C4-2B (cell line): Measurements from ENCODE around the gene RAB7B.

Experiments
- H3K27ac ChIP-seq: fragments of 450-650 bp; 2 replicates; pipeline ENCODE4 v1.5.1; 2017
- ZFX ChIP-seq: fragments of 450-650 bp; IDR thresholded peaks from 2 replicates; pipeline ENCODE4 v1.6.1; 2017
- TF ChIP-seq, protein P1 (sequence below): fragments of 450-650 bp; conservative IDR thresholded peaks from 2 replicates; pipeline ENCODE4 v1.5.1; 2017; ENCODE audit warnings: mild to moderate bottlenecking

The RAB7B gene

DNA sequence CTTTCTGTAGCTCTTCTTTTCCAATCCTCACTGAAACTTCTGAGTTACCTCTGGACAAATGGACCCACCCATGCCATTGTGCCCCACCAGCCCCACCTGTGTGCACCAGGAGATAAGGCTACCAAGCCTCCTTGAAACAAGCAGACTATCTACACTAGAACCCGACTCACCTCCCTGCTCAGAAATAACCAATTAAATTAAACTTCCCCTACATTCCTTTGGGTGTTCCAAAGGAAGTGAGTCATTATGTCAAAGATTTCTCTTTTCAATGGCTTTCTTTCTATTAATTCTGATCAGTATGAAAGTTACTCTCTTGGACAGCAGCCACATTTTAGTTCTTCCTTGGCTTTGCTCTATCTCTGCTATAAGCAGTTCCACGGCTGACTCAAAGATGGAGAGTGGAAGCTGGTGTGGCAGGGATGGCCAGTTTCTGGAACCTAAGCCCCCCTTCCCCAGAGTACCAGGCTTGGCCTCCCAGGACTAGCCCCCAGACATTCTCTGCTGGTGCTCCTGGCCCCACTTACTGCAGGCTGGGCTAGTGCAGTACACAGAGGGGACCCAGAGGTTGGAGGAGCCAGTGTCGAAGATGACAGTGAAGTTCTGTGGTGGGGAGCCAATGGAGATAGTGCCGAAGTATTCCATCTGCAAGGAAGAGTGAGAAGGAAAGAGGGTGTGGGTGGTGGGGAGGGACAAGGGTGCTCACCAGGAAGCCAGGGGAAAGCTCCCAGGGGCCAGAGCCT is 18.6 kb upstream of the RAB7B start:
- no peak overlapping the region for H3K27ac ChIP-seq
- TF ChIP-seq, protein P1, sequence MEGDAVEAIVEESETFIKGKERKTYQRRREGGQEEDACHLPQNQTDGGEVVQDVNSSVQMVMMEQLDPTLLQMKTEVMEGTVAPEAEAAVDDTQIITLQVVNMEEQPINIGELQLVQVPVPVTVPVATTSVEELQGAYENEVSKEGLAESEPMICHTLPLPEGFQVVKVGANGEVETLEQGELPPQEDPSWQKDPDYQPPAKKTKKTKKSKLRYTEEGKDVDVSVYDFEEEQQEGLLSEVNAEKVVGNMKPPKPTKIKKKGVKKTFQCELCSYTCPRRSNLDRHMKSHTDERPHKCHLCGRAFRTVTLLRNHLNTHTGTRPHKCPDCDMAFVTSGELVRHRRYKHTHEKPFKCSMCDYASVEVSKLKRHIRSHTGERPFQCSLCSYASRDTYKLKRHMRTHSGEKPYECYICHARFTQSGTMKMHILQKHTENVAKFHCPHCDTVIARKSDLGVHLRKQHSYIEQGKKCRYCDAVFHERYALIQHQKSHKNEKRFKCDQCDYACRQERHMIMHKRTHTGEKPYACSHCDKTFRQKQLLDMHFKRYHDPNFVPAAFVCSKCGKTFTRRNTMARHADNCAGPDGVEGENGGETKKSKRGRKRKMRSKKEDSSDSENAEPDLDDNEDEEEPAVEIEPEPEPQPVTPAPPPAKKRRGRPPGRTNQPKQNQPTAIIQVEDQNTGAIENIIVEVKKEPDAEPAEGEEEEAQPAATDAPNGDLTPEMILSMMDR = no peak
- no peak for TF ChIP-seq ZFX

DNA sequence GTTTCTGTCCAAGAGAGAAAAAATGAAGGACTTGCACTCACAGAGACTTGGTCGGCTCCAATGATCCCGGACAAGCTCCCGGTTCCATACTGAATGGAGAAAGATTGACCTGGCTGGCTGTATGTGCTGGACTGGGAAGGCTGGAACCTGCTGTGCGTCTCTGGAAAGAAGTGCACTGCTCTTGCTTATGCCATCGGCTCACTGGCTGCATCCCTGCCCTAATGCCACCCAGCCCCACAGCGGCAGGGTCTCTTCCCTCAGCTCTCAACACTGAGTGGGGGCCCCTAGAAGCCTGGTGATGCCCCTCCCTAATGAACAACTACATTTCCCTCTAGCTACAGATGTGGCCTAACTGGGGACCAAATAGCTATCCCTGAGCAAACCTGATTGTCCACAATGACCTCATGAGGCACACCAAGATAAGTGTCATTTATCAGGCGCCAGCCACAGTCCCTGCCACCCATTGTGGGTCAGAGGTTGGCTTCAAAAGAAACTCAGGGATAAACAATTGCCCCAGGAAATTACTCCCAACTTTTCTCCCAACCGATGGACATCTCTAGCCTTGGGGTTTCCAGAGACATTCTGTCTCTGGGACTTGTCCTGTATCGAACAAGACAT is 17.9 kb upstream of the RAB7B start:
- TF ChIP-seq ZFX = no peak
- H3K27ac ChIP-seq = no peak overlapping the region

DNA sequence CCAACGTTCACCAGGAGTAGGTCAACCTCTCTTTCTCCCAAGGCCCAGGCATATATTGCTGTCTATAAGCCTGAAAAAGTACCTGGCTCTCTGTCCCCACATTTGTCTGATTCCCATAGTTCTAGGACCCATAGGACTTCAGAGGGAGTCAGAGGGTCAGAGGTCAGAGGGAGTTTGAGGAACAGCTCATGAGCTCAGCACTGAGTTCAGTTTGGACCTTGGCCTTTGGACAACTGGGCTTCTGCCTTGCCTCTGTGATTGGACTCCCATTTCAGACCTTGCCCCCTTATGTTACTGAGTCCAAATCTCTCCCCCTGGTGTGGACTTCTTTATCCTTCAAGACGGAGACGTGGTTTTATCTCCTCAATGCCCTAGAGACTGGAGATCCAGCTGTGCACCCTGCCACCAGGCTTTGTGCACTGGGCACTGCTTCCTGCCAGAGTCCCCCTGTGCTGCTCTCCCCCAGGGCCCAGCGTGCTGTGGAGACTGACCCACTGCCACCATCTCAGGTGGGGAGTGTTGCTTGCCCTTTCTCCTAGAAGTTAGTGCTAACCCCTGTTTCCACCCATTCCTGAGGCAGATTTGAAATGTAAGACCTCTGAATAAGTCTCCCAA is 17.3 kb upstream of the RAB7B start:
- no peak overlapping the region for H3K27ac ChIP-seq
- no peak for TF ChIP-seq ZFX

DNA sequence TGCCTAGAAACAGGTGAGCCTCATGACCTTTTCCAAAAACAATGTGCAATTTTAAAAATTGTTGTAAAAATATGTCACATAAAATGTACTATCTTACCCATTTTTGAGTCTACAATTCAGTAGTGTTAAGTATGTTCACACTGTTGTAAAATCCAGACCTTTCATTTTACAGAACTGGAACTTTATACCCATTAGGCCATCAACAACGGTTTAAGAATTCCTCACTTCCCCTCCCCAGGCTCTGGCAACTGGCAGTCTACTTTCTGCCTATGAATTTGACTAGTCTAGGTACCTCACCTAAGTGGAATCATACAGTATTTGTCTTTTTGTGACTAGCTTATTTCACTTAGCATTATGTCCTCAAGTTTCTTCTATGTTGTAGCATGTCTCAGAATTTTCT is 11.9 kb upstream of the RAB7B start:
- H3K27ac ChIP-seq = no peak overlapping the region
- TF ChIP-seq, protein P1 = no peak
- TF ChIP-seq ZFX = no peak

DNA sequence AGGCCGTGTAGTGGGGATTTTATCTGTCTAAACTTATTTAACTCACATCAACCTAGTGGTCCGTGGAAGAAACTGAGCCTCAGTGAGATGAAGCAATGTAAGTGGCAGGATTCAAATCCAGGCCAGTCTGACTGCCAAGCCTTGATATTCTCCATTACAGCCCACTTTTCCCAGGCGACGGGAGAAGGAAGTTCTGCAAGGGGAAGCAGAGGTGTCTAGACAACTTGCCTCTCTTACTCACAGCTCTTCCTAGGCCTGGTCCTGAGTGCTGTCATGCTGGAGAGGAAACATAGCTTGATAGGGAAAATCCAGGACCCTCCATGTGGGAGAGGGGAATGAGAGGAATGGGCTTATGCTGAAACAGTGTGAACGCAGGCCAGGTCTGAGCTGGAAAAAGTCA is 11.4 kb upstream of the RAB7B start:
- H3K27ac ChIP-seq = no peak overlapping the region
- TF ChIP-seq, protein P1 = no peak
- no peak for TF ChIP-seq ZFX

DNA sequence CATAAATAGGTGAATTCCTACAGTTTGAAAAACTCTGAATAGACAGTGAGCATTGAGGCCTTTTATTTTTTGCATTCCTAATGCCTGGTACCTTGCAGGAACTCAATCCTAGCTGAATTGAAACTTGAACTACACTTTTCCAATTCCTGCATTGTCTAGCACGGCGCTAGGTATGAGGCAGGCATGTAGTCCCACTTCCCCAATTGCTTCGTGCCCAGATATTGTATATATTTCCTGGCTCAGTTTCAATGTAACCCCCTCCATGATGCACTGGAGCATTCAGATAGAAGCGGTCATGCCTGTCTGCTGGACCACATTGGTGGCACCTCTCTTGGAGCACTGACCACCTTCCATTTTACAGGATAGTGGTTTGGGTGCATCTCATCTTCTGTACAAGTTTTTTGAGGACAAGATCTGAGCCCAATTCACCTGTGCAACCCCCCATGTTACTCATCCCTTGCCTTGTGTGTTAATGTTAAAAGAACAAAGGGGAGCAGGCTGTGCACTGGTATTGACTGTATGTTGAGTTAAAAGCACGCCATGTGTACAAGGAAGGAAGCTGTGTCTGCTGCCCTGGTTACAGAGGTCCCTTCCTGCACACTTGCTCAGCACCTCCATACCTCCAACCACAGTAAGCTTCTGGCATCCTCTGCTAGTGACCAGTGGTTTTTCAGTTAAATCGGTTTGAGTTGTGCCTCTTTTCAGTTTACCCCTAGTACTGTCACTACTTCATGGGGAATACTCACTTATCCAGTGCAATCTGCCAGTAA is 10.0 kb upstream of the RAB7B start:
- TF ChIP-seq ZFX = no peak

DNA sequence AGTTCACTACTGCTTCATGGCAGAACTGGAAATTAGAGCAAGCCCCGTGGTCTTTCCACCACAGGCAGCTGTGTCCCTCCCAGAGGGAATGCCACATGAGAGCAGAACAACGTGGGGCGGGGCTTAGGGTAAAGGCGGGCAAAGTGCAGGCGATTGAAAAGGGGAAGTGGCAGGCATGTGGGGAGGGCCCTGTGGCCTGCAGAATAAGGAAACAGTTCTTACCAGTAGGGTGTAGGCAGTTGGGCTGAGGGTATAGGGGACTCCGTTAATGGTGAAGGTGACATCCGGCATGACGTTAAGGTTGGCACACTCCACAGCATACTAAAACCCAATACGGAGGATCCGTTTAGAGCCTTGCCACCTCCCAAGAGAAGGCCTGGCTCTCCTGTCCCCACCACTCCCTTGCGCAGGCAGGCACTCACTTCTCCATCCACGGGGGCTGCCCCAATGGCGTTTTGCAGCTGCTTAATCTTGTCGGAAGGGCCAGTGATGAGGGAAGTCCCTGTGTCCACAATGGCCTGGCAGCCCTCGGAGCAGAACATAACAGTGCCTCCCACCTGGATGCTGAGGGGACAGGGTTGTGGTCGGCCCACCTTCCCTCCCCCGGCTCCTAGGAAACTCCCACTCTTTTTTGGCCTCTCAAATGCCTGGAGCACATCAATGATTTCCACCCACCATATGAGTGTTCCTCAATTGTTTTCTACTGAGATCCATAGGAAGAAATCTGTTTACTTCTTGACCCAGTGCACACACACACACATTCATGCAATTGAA is 9.1 kb upstream of the RAB7B start:
- TF ChIP-seq, protein P1 = no peak
- no peak for TF ChIP-seq ZFX
- H3K27ac ChIP-seq = no peak overlapping the region

More for the DNA sequence above, 10.0 kb upstream of the RAB7B start:
- H3K27ac ChIP-seq = no peak overlapping the region

DNA sequence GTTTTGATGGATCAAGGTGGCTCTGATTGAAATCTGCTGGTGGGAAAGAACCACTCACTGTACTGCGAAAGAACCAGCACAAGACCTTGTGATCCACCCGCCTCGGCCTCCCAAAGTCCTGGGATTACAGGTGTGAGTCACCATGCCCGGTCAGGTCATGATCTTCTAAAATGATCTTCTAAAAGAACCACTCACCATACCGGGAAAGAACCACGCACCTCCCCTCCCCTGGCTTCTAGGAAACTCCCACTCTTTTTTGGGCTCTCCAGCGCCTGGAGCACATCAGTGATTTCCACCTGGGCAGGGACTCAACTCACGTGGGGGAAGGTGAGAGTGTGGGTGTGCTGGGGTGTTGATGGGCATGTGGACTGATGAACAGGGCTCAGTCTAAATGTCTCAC is 7.9 kb upstream of the RAB7B start:
- no peak overlapping the region for H3K27ac ChIP-seq
- TF ChIP-seq ZFX = no peak
- TF ChIP-seq, protein P1 = no peak
